Ovary (tissue), 9 donors: ENCODE results near the gene TUBGCP5. TPM values are rescaled to one million over a fixed set of nuclear protein-coding genes. Genes with fewer than 3 reads are reported as not detected.
A peak's percentile ranks its signal among the peaks of the same experiment; 100 is the strongest.
"Not testable (repeated sequence)": the region's sequence is repeated elsewhere in the genome, so short reads cannot be mapped to it uniquely, and the experiment has no call there.

Experiments used
- DNase-seq, 5 donors: peaks; one replicate each; pipeline ENCODE4 v3.0.0-alpha.2; 2019 to 2020
- H3K27ac ChIP-seq, 2 donors: fragments of 200-600 bp; one replicate each; pipeline versions ENCODE4 v1.5.1 to v1.8.0; 2019 to 2022
- H3K27me3 ChIP-seq: fragments of 200-600 bp; one replicate; pipeline ENCODE4 v1.8.0; 2022
- H3K36me3 ChIP-seq: fragments of 200-600 bp; sonication (generic); one replicate; pipeline ENCODE4 v1.5.1; 2019
- H3K4me1 ChIP-seq: one replicate; pipeline ENCODE4 v1.8.1; 2013; ENCODE audit warnings: mild to moderate bottlenecking, moderate library complexity; ENCODE audit not compliant: insufficient read depth
- H3K4me3 ChIP-seq: fragments of 200-600 bp; sonication (generic); one replicate; pipeline ENCODE4 v1.5.1; 2017
- H3K9me3 ChIP-seq, 2 donors: fragments of 200-600 bp in 1 of 2; sonication (generic) in 1 of 2; one replicate each; pipeline versions ENCODE4 v1.5.1 to v1.8.1; 2013 to 2019; ENCODE audit warnings: mild to moderate bottlenecking in 1 of 2, moderate library complexity in 1 of 2
- EP300 ChIP-seq: sonication (generic); formaldehyde crosslinking; IDR thresholded peaks from one replicate; pipeline ENCODE4 v1.6.1; 2017; ENCODE audit warnings: antibody characterized with exemption
- POLR2A ChIP-seq: fragments of 450-650 bp; IDR thresholded peaks from one replicate; pipeline ENCODE4 v1.6.1; 2017; ENCODE audit warnings: antibody characterized with exemption, mild to moderate bottlenecking, moderate library complexity
- WGBS, 3 donors: extraction: QIAGEN DNeasy Blood & Tissue Kit in 1 of 3; methylation state at CpG; one replicate each; pipeline versions ENCODE4 v1.1.5 to v1.1.7; 2013 to 2017; 5-methylcytosine and 5-hydroxymethylcytosine counted together
- intact Hi-C, 4 donors: fragments of 100-400 bp; cut with DNase I; formaldehyde crosslinking; loops; one replicate each; pipeline versions ENCODE4 v1.11.0 to v1.15.1; 2022 to 2023
- polyA plus RNA-seq, 2 donors: library from polyadenylated mRNA; stranded (reverse); fragments of 200-250 nt in 1 of 2; fragments of 350-450 nt in 1 of 2; fragmentation: Illumina TruSeq in 1 of 2; extraction: RNeasy Lipid Tissue Mini Kit (QIAGEN cat#74804) in 1 of 2; gene quantifications; one replicate each; pipeline ENCODE4 v1.2.3, GENCODE V29; 2013 to 2014
- total RNA-seq, 7 donors: library from RNA; depleted of rRNA in 2 of 7; stranded (reverse); fragments of >200 nt in 2 of 7; fragmentation: NEBNext Ultra II Directional in 3 of 7; extraction: Animal tissue kit (Norgen Biotek cat#: 25700) in 3 of 7; gene quantifications; one replicate each; pipeline versions ENCODE4 v1.1.0 to v1.2.4, GENCODE V29; 2016 to 2023
- TF ChIP-seq, protein P1 (sequence below), 3 donors: fragments of 450-650 bp in 2 of 3; fragments of 200-600 bp in 1 of 3; IDR thresholded peaks; one replicate each; pipeline versions ENCODE4 v1.5.1 to v1.8.0; 2016 to 2022; ENCODE audit warnings: antibody characterized with exemption in 3 of 3, mild to moderate bottlenecking in 1 of 3
- donor health status: DM: no; HTN: no; CAD: no; lungs with moderate emphysema.
- donor health status: DM: no; HTN: no; CAD: no.
- donor health status: Bipolar disorder and iron deficiency.
- donor health status: DM: yes; HTN: yes; CAD: no.
- donor health status: DM: no; HTN: no; CAD: no.
- donor health status: DM: yes; HTN: yes; CAD: no.

Gene TUBGCP5
- total and polyA plus RNA-seq, 9 donors = 8.5 to 25.6 (median 16.1) TPM

DNA sequence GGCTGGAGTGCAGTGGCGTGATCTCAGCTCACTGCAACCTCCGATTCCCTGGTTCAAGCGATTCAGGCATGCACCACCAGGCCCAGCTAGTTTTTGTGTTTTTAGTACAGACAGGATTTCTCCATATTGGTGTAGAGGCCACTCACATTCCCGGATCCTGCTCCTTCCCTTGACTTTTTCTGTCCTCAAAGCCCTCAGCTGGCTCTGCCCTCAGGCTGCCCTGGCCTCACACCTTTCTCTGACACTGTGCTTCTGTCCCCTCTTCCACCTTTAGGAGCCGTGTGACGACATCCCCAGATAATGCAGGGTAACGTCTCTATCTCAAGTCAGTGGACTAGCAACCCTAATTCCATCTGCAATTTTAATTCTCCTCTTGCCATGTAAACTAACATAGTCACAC lies 50.6 kb downstream of the TUBGCP5 start:
- no peak for TF ChIP-seq POLR2A
- TF ChIP-seq, protein P1, sequence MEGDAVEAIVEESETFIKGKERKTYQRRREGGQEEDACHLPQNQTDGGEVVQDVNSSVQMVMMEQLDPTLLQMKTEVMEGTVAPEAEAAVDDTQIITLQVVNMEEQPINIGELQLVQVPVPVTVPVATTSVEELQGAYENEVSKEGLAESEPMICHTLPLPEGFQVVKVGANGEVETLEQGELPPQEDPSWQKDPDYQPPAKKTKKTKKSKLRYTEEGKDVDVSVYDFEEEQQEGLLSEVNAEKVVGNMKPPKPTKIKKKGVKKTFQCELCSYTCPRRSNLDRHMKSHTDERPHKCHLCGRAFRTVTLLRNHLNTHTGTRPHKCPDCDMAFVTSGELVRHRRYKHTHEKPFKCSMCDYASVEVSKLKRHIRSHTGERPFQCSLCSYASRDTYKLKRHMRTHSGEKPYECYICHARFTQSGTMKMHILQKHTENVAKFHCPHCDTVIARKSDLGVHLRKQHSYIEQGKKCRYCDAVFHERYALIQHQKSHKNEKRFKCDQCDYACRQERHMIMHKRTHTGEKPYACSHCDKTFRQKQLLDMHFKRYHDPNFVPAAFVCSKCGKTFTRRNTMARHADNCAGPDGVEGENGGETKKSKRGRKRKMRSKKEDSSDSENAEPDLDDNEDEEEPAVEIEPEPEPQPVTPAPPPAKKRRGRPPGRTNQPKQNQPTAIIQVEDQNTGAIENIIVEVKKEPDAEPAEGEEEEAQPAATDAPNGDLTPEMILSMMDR (IDR thresholded peaks at IDR 0.05) = no peak
- Histone ChIP-seq H3K36me3 (no peaks in the 10 kb centered on the region), H3K4me3 (no peak overlapping the region), H3K27me3 (no peaks in the 10 kb centered on the region), H3K27ac (no peak overlapping the region), H3K9me3 (no peaks in the 10 kb centered on the region), H3K4me1 (no peaks in the 10 kb centered on the region)
- no peak for DNase-seq
- 81 to 88% (median 84%) methylated on average over 7 of the region's 7 CpGs for WGBS, 3 donors
- intact Hi-C loops = no loop called here

DNA sequence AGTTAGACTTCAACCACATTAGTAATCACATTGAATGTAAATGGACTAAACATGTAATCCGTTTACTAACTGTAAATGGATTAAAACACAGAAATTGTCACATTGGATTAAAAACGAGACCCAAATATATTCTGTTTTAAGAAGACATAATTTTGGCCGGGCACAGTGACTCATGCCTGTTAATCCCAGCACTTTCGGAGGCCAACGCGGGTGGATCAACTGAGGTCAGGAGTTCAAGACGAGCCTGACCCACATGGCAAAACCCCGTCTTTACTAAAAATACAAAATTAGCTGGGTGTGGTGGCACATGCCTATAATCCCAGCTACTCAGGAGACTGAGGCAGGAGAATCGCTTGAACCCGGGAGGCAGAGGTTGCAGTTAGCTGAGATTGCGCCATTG lies 57.4 kb downstream of the TUBGCP5 start:
- H3K36me3 ChIP-seq, H3K27me3 ChIP-seq, H3K4me3 ChIP-seq, H3K9me3 ChIP-seq, intact Hi-C loops, H3K27ac ChIP-seq, DNase-seq, H3K4me1 ChIP-seq: not testable (repeated sequence)
- 86 to 87% (median 87%) methylated on average over 11 of the region's 11 CpGs for WGBS, 3 donors

DNA sequence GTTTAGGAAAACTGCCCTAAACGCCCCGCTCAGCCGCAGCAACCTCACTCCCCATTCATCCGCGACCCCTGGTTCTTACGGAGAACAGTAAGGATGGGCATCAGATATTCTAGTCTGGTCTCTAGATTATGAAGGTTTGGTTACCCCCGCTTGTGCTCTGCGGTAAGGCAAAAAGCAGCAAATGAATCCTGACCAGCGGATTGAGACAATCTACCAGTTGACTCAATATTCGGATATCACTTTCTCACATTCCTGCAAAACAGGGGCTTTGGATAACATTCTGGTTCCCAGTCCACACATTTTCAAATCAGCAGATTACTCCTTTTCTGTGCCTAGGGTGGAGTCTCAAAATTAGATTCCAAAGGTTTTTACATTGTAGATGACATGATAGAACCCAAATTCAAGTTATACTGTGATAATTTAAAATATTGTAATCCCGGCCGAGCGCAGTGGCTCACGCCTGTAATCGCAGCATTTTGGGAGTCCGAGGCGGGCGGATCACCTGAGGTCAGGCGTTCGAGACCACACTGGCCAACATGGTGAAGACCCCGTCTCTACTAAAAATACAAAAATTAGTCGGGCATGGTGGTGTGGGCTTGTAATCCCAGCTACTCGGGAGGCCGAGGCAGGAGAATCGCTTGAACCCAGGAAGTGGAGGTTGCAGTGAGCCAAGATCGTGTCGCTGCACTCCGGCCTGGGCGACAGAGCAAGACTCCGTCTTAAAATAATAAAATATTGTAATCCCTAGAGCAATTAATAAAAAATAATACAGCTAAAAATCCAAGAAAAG lies 58.1 kb downstream of the TUBGCP5 start:
- H3K27ac ChIP-seq = no peak overlapping the region
- intact Hi-C loops = no loop called here
- H3K4me1 ChIP-seq = peaks cover 5% of the 10 kb centered on the region
- H3K4me3 ChIP-seq = peak overlapping the region; percentile 57
- DNase-seq = no peak
- H3K36me3 ChIP-seq = no peaks in the 10 kb centered on the region
- H3K27me3 ChIP-seq = no peaks in the 10 kb centered on the region
- no peaks in the 10 kb centered on the region for H3K9me3 ChIP-seq
- TF ChIP-seq, protein P1 (IDR thresholded peaks at IDR 0.05) = no peak
- no peak for TF ChIP-seq POLR2A
- TF ChIP-seq EP300 = no peak
- 65 to 66% (median 66%) methylated on average over 30 of the region's 30 CpGs for WGBS, 3 donors

DNA sequence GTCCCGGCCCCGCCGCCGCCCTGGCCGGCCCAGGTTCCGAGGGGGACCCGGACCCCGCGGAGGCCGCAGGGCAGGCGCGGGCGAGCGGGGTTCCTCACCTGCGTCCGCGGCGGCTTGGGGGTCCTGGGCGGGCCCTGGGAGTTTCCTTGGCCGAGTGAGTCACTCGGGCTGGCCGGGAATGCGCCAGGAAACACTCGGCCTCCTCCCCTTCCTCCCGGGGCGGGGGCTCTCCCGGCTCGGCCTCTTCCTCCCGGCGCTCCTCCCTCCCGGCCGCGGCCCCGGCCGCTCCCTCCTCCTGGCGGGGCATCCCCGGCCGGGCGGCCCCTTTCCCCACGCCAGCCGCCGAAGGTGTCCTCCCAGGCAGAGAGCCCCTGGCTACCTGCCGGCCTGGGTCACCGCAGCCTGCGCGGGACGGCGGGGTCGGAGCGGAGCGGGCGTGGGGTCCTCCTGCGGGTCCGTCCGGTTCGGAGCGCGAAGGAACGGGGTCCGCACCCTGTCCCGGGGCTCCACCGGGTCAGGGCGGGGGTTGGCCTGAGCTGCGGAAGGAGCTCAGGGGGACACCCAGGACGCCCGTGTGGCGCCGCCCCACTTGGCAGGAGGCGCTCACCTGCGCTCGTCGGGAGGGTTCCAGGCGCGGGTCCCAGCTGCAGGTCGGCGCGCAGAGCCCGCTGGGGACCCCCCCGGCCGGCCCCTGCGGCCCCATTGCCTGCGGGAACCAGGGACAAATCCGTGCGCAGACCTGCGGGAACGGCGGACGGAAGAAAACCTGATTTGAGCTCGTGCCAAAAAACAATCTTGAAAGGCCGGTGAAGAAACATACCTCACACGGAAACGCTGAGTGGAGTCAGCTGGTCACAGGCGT lies 58.9 kb downstream of the TUBGCP5 start, which contains the start of gene CYFIP1:
TSS of gene CYFIP1 (minus strand) at position 180 of the 862 bp plus-strand sequence. CDS start 33,083 bp downstream, outside the sequence.
- intact Hi-C loops = no loop called here
- no peaks in the 10 kb centered on the region for H3K27me3 ChIP-seq
- peak within 1 kb of the TSS; percentile 18 to 37 for H3K27ac ChIP-seq
- no peaks in the 10 kb centered on the region for H3K36me3 ChIP-seq
- peaks cover 5% of the 10 kb centered on the region for H3K4me1 ChIP-seq
- DNase-seq = peak; percentile 83 to 89 (median 87)
- H3K9me3 ChIP-seq = no peaks in the 10 kb centered on the region
- 0 to 2% (median 1%) methylated on average over 50 to 93 of the region's 93 CpGs for WGBS, 3 donors
- peak within 1 kb of the TSS; percentile 57 for H3K4me3 ChIP-seq
- TF ChIP-seq EP300 (no peak), POLR2A (no peak)
- TF ChIP-seq, protein P1 (IDR thresholded peaks at IDR 0.05) = no peak
